SK-N-SH (cell line): ENCODE results near the gene PBXIP1. TPM values are rescaled to one million over a fixed set of nuclear protein-coding genes. Genes with fewer than 3 reads are reported as not detected.
A peak's percentile ranks its signal among the peaks of the same experiment; 100 is the strongest.

ENCODE experiments used
- CTCF ChIA-PET: fragments of 300-600, 350-600 bp; formaldehyde crosslinking; extraction: SDS; loops from one replicate; lab custom pipeline; 2021; lab: Yijun Ruan, JAX
- POLR2A ChIA-PET: fragments of 350-600 bp; sonication (Branson Sonifier 250); formaldehyde crosslinking; extraction: SDS; loops from one replicate; lab custom pipeline; 2020; ENCODE audit warnings: antibody characterized with exemption, inconsistent platforms; lab: Yijun Ruan, JAX
- DNase-seq: peaks from one replicate; pipeline ENCODE4 v3.0.0; 2012
- H2AFZ ChIP-seq: fragments of 200-600 bp; sonication (generic); 2 replicates; pipeline ENCODE4 v1.8.1; 2016; ENCODE audit warnings: antibody characterized with exemption, mild to moderate bottlenecking, low read depth
- H3F3A ChIP-seq: fragments of 200-600 bp; sonication (generic); replicated peaks from 2 replicates; pipeline ENCODE3; 2016; ENCODE audit warnings: antibody characterized with exemption, mild to moderate bottlenecking; ENCODE audit not compliant: insufficient read depth
- H3K27ac ChIP-seq, 2 experiments: fragments of 200-500 bp in 1 of 2; fragments of 200-600 bp in 1 of 2; sonication (Bioruptor generic) in 1 of 2; sonication (generic), shearing (Covaris generic) in 1 of 2; 2 replicates each; pipeline versions ENCODE4 v1.5.1 to v1.6.1; 2014 to 2016; ENCODE audit warnings: low read depth in 2 of 2, inconsistent platforms in 1 of 2, low read length in 1 of 2, mild to moderate bottlenecking in 1 of 2, mixed read lengths in 1 of 2
- H3K27me3 ChIP-seq: fragments of 200-600 bp; sonication (generic), shearing (Covaris generic); 2 replicates; pipeline ENCODE4 v1.6.1; 2016; ENCODE audit warnings: mixed run types; ENCODE audit not compliant: insufficient read depth
- H3K36me3 ChIP-seq, 2 experiments: fragments of 200-500 bp in 1 of 2; fragments of 200-600 bp in 1 of 2; sonication (Bioruptor generic) in 1 of 2; sonication (generic) in 1 of 2; replicated peaks in 1 of 2; 2 replicates each; pipeline versions ENCODE3 to v1.5.1; 2014 to 2016; ENCODE audit warnings: low read length in 1 of 2, mild to moderate bottlenecking in 1 of 2; ENCODE audit not compliant: insufficient read depth in 2 of 2, control insufficient read depth in 1 of 2
- H3K4me1 ChIP-seq, 2 experiments: fragments of 200-500 bp in 1 of 2; fragments of 200-600 bp in 1 of 2; sonication (Bioruptor generic) in 1 of 2; sonication (generic), shearing (Covaris generic) in 1 of 2; 2 replicates each; pipeline versions ENCODE4 v1.5.1 to v1.6.1; 2014 to 2016; ENCODE audit warnings: low read depth in 1 of 2, low read length in 1 of 2, mixed run types in 1 of 2; ENCODE audit not compliant: insufficient read depth in 2 of 2, control insufficient read depth in 1 of 2
- H3K4me2 ChIP-seq: fragments of 200-600 bp; sonication (generic), shearing (Covaris generic); 2 replicates; pipeline ENCODE4 v1.6.1; 2017; ENCODE audit warnings: mixed run types
- H3K4me3 ChIP-seq, 2 experiments: fragments of 200-500 bp in 1 of 2; fragments of 200-600 bp in 1 of 2; sonication (Bioruptor generic) in 1 of 2; sonication (generic), shearing (Covaris generic) in 1 of 2; 2 replicates each; pipeline versions ENCODE4 v1.5.1 to v1.8.1; 2014 to 2016; ENCODE audit warnings: low read depth in 2 of 2, inconsistent platforms in 1 of 2, low read length in 1 of 2, mild to moderate bottlenecking in 1 of 2, mixed read lengths in 1 of 2, moderate library complexity in 1 of 2
- H3K79me2 ChIP-seq: fragments of 200-600 bp; sonication (generic); 2 replicates; pipeline ENCODE4 v1.8.1; 2017; ENCODE audit warnings: mild to moderate bottlenecking; ENCODE audit not compliant: insufficient read depth
- H3K9ac ChIP-seq: fragments of 200-600 bp; sonication (generic); 2 replicates; pipeline ENCODE4 v1.6.1; 2017; ENCODE audit warnings: mixed run types
- H3K9me2 ChIP-seq: fragments of 200-600 bp; sonication (generic); 2 replicates; pipeline ENCODE4 v1.6.1; 2017; ENCODE audit warnings: mixed run types
- H3K9me3 ChIP-seq: fragments of 200-600 bp; sonication (generic); 2 replicates; pipeline ENCODE4 v1.6.1; 2017; ENCODE audit warnings: mixed run types, mild to moderate bottlenecking, moderate library complexity
- H4K20me1 ChIP-seq: fragments of 200-600 bp; sonication (generic); 2 replicates; pipeline ENCODE4 v1.6.1; 2017; ENCODE audit warnings: mild to moderate bottlenecking, mixed run types; ENCODE audit not compliant: insufficient read depth
- CHD2 ChIP-seq: fragments of 150-350 bp; IDR thresholded peaks from 2 replicates; pipeline ENCODE4 v1.6.1; 2018; ENCODE audit warnings: low read length; ENCODE audit not compliant: partially characterized antibody
- CTCF ChIP-seq: fragments of 200-600 bp; sonication (generic); IDR thresholded peaks from 2 replicates; pipeline ENCODE4 v1.6.1; 2017; ENCODE audit warnings: antibody characterized with exemption, mild to moderate bottlenecking, moderate library complexity
- EP300 ChIP-seq, 2 experiments: IDR thresholded peaks; 2 replicates each; pipeline versions ENCODE4 v1.4.0 to v1.6.1; 2012; ENCODE audit warnings: borderline replicate concordance in 1 of 2, low read depth in 1 of 2, low read length in 1 of 2
- GATA2 ChIP-seq: sonication (generic); formaldehyde crosslinking; IDR thresholded peaks from 2 replicates; pipeline ENCODE4 v1.5.0; 2020; ENCODE audit warnings: mild to moderate bottlenecking, missing genetic modification reagents
- MEF2A ChIP-seq: IDR thresholded peaks from 2 replicates; pipeline ENCODE4 v1.4.0; 2012; ENCODE audit warnings: low read depth, borderline replicate concordance
- MXI1 ChIP-seq: IDR thresholded peaks from 2 replicates; pipeline ENCODE4 v1.6.1; 2012; ENCODE audit warnings: mild to moderate bottlenecking, low read depth, low read length, improper control_type of control experiment
- RAD21 ChIP-seq: IDR thresholded peaks from 2 replicates; pipeline ENCODE4 v1.6.1; 2012; ENCODE audit warnings: mild to moderate bottlenecking, low read length
- RCOR1 ChIP-seq: fragments of 150-350 bp; IDR thresholded peaks from 2 replicates; pipeline ENCODE4 v1.6.1; 2017; ENCODE audit warnings: antibody characterized with exemption, low read length
- RFX5 ChIP-seq: IDR thresholded peaks from 2 replicates; pipeline ENCODE4 v1.6.1; 2012; ENCODE audit warnings: mild to moderate bottlenecking, improper control_type of control experiment, low read length
- SMC3 ChIP-seq: IDR thresholded peaks from 2 replicates; pipeline ENCODE4 v1.6.1; 2012; ENCODE audit warnings: low read depth, low read length, improper control_type of control experiment
- WGBS: methylation state at CpG from one replicate; pipeline ENCODE4 v1.1.6; 2017; ENCODE audit warnings: low lambda C conversion rate; 5-methylcytosine and 5-hydroxymethylcytosine counted together
- polyA plus RNA-seq, 3 experiments: library from polyadenylated mRNA; depleted of rRNA; stranded (reverse); fragments of >200 nt; gene quantifications; 2 replicates each; pipeline ENCODE4 v1.2.3, GENCODE V29; 2012
- TF ChIP-seq, protein P1 (sequence below): IDR thresholded peaks from 2 replicates; pipeline ENCODE4 v1.6.1; 2012; ENCODE audit warnings: mild to moderate bottlenecking, low read depth, low read length, moderate library complexity
- TF ChIP-seq, protein P2 (sequence below): fragments of 150-350 bp; IDR thresholded peaks from 2 replicates; pipeline ENCODE4 v1.6.1; 2016; ENCODE audit warnings: mild to moderate bottlenecking, low read depth, low read length
- TF ChIP-seq, protein P3 (sequence below): IDR thresholded peaks from 2 replicates; pipeline ENCODE4 v1.4.0; 2012; ENCODE audit warnings: low read depth, borderline replicate concordance

The PBXIP1 gene, protein sequence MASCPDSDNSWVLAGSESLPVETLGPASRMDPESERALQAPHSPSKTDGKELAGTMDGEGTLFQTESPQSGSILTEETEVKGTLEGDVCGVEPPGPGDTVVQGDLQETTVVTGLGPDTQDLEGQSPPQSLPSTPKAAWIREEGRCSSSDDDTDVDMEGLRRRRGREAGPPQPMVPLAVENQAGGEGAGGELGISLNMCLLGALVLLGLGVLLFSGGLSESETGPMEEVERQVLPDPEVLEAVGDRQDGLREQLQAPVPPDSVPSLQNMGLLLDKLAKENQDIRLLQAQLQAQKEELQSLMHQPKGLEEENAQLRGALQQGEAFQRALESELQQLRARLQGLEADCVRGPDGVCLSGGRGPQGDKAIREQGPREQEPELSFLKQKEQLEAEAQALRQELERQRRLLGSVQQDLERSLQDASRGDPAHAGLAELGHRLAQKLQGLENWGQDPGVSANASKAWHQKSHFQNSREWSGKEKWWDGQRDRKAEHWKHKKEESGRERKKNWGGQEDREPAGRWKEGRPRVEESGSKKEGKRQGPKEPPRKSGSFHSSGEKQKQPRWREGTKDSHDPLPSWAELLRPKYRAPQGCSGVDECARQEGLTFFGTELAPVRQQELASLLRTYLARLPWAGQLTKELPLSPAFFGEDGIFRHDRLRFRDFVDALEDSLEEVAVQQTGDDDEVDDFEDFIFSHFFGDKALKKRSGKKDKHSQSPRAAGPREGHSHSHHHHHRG
- polyA plus RNA-seq (2012; rRNA removed) = 55.9 and 64.3 TPM in 2 replicates
- 35.9 and 48.4 TPM in 2 replicates for polyA plus RNA-seq (2012; cell fraction: cytosol; rRNA removed)
- polyA plus RNA-seq (2012; cell fraction: nucleus; rRNA removed) = 79.8 and 90.9 TPM in 2 replicates

DNA sequence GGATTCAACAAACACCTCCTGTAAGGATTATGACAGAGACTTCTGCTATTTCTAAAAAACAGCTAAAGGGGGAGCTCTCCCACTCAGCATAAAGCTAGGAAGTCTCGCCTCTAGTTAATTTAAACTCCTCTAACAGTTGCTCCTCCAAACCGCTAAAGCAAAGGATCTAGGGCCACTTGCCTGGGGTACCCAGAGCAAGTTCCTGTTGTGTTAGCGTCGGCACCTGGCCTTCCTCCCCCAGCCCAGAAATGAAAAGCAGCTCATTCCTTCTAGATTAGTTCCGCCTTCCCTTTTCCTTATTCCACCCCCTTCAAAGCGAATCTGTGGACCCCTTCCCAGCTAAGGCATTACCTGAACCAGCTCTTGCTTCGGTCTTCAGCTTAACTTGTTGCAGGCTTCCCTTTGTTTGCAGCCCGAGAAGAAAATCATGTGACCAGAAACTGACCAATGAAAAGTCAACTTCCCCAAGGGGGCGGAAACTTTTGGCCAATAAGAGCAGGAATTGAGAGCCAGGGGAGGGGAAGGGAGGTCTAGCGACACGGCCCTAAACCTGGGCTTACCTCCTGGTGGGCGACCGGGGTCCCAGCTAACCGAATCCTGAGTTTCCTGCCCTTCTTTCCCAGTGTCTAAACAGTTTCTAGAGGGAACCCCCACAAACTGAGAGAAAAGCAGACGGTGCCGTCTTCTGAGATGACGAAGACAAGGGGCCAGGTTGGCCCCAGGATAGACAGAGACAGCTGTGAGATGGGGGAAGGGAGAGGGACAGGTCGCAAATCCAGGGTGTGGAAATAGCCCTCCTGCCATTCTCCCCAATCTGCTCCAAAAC lies at the start of gene PBXIP1:
TSS of gene PBXIP1 (minus strand) at position 382 of the 826 bp plus-strand sequence. CDS start 2,378 bp downstream, outside the sequence.
- TF ChIP-seq RFX5 (peak; percentile 30; the same call in 1 of the 2 replicates), EP300 (IDR thresholded peaks at IDR 0.05; ENCODE audit: borderline replicate concordance in 1 of 2, low read depth in 1 of 2, low read length in 1 of 2) (no peak), MEF2A (no peak), MXI1 (peak; percentile 15; the same call in 1 of the 2 replicates), GATA2 (no peak), RAD21 (peak; percentile 55), CTCF (peak; percentile 53), RCOR1 (no peak), CHD2 (peak; percentile 30), SMC3 (peak; percentile 23)
- TF ChIP-seq, protein P1, sequence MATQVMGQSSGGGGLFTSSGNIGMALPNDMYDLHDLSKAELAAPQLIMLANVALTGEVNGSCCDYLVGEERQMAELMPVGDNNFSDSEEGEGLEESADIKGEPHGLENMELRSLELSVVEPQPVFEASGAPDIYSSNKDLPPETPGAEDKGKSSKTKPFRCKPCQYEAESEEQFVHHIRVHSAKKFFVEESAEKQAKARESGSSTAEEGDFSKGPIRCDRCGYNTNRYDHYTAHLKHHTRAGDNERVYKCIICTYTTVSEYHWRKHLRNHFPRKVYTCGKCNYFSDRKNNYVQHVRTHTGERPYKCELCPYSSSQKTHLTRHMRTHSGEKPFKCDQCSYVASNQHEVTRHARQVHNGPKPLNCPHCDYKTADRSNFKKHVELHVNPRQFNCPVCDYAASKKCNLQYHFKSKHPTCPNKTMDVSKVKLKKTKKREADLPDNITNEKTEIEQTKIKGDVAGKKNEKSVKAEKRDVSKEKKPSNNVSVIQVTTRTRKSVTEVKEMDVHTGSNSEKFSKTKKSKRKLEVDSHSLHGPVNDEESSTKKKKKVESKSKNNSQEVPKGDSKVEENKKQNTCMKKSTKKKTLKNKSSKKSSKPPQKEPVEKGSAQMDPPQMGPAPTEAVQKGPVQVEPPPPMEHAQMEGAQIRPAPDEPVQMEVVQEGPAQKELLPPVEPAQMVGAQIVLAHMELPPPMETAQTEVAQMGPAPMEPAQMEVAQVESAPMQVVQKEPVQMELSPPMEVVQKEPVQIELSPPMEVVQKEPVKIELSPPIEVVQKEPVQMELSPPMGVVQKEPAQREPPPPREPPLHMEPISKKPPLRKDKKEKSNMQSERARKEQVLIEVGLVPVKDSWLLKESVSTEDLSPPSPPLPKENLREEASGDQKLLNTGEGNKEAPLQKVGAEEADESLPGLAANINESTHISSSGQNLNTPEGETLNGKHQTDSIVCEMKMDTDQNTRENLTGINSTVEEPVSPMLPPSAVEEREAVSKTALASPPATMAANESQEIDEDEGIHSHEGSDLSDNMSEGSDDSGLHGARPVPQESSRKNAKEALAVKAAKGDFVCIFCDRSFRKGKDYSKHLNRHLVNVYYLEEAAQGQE = no peak
- TF ChIP-seq, protein P2, sequence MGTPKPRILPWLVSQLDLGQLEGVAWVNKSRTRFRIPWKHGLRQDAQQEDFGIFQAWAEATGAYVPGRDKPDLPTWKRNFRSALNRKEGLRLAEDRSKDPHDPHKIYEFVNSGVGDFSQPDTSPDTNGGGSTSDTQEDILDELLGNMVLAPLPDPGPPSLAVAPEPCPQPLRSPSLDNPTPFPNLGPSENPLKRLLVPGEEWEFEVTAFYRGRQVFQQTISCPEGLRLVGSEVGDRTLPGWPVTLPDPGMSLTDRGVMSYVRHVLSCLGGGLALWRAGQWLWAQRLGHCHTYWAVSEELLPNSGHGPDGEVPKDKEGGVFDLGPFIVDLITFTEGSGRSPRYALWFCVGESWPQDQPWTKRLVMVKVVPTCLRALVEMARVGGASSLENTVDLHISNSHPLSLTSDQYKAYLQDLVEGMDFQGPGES = no peak
- TF ChIP-seq, protein P3, sequence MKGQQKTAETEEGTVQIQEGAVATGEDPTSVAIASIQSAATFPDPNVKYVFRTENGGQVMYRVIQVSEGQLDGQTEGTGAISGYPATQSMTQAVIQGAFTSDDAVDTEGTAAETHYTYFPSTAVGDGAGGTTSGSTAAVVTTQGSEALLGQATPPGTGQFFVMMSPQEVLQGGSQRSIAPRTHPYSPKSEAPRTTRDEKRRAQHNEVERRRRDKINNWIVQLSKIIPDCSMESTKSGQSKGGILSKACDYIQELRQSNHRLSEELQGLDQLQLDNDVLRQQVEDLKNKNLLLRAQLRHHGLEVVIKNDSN = peak; percentile 88
- Histone ChIP-seq H3K9me3 (no peaks in the 10 kb centered on the region), H3K9me2 (no peaks in the 10 kb centered on the region), H3K79me2 (peaks cover 16% of the 10 kb centered on the region), H4K20me1 (no peaks in the 10 kb centered on the region), H3K27me3 (no peaks in the 10 kb centered on the region), H3K36me3 (peaks cover 0 to 28% of the 10 kb centered on the region in 2 experiments), H3K4me1 (peaks cover 0 to 51% of the 10 kb centered on the region in 2 experiments; a peak in 3 of 4 replicates), H2AFZ (peak within 1 kb of the TSS; percentile 74), H3K4me2 (peak within 1 kb of the TSS; percentile 87), H3K4me3 (peak within 1 kb of the TSS; percentile 74 to 79), H3K9ac (peak within 1 kb of the TSS; percentile 75), H3F3A (peaks cover 15% of the 10 kb centered on the region), H3K27ac (peak within 1 kb of the TSS; percentile 90 to 91)
- under 1% methylated on average over 18 of the region's 18 CpGs for WGBS
- ChIA-PET CTCF (interaction anchor here (0.6 to 37.5 kb wide), 16 partner anchors 9 to 618 kb away, joined by 3 to 640 read pairs (median 5); partner anchors contain the start of genes FLAD1, LENEP and ZBTB7B), POLR2A (interaction anchor here (0.8 to 3.0 kb wide), 11 partner anchors 11 to 95 kb away, joined by 3 to 16 read pairs (median 3); partner anchors contain the start of genes ADAM15, LENEP and SHC1)
- peak; percentile 94 for DNase-seq
